ES-I3 (cell line): ENCODE data around the gene MS4A2.
"Not testable (repeated sequence)": the region's sequence is repeated elsewhere in the genome, so short reads cannot be mapped to it uniquely, and the experiment has no call there.

Source experiments
- H3K36me3 ChIP-seq: 2 replicates; pipeline ENCODE4 v1.6.1; 2013; ENCODE audit warnings: mild to moderate bottlenecking, low read length, control low read depth, moderate library complexity; ENCODE audit not compliant: insufficient read depth
- H3K4me1 ChIP-seq: 2 replicates; pipeline ENCODE4 v1.6.1; 2013; ENCODE audit warnings: mild to moderate bottlenecking, control low read depth, low read length; ENCODE audit not compliant: insufficient read depth
- H3K9ac ChIP-seq: 2 replicates; pipeline ENCODE4 v1.6.1; 2013; ENCODE audit warnings: low read depth, mild to moderate bottlenecking, low read length, moderate library complexity
- H3K9me3 ChIP-seq: 2 replicates; pipeline ENCODE4 v1.6.1; 2013; ENCODE audit warnings: mild to moderate bottlenecking, low read length, moderate library complexity; ENCODE audit not compliant: control insufficient read depth, insufficient read depth

MS4A2 gene

DNA sequence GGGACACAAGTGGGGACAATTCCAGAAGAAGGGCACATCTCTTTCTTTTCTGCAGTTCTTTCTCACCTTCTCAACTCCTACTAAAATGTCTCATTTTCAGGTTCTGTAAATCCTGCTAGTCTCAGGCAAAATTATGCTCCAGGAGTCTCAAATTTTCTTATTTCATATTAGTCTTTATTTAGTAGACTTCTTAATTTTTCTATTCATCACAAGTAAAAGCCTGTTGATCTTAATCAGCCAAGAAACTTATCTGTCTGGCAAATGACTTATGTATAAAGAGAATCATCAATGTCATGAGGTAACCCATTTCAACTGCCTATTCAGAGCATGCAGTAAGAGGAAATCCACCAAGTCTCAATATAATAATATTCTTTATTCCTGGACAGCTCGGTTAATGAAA lies at the start of gene MS4A2:
TSS of gene MS4A2 (plus strand) at position 301 of the 400 bp plus-strand sequence. CDS start 102 bp downstream, outside the sequence.
- Histone ChIP-seq H3K36me3 (no peaks in the 10 kb centered on the region), H3K9ac (no peak within 1 kb of the TSS), H3K4me1 (no peaks in the 10 kb centered on the region), H3K9me3 (no peaks in the 10 kb centered on the region)

DNA sequence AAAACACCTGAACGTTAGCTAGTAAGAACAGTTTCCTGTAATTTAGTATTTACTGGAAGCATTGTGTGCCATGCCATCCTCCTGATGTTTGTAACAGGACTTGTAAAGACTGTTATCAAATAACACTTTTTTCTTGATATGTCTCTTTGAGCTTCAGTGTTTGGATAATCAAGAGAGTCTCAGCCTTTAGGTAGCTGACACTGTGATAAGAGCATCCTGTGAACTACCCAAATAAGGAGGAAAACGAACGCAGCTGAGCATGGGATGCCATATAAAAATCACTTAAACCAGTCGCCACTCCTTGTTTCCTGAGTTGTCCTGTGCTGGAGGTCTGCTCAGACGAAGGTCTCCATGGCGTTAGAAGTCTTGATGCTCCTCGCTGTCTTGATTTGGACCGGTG lies 48.4 kb upstream of the MS4A2 start, which contains the start of gene OOSP2:
TSS of gene OOSP2 (plus strand) at position 301 of the 400 bp plus-strand sequence. CDS start at position 352, 51 bp downstream.
- H3K9ac ChIP-seq, result no peak within 1 kb of the TSS
- no peaks in the 10 kb centered on the region for H3K36me3 ChIP-seq
- H3K4me1 ChIP-seq, result peaks cover 3% of the 10 kb centered on the region; the same call in 1 of the 2 replicates
- H3K9me3 ChIP-seq, result no peaks in the 10 kb centered on the region

DNA sequence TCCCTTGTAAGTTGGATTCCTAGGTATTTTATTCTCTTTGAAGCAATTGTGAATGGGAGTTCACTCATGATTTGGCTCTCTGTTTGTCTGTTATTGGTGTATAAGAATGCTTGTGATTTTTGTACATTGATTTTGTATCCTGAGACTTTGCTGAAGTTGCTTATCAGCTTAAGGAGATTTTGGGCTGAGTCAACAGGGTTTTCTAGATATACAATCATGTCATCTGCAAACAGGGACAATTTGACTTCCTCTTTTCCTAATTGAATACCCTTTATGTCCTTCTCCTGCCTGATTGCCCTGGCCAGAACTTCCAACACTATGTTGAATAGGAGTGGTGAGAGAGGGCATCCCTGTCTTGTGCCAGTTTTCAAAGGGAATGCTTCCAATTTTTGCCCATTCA lies 38.0 kb upstream of the MS4A2 start:
- not testable (repeated sequence) for H3K36me3 ChIP-seq, H3K9ac ChIP-seq, H3K4me1 ChIP-seq, H3K9me3 ChIP-seq

DNA sequence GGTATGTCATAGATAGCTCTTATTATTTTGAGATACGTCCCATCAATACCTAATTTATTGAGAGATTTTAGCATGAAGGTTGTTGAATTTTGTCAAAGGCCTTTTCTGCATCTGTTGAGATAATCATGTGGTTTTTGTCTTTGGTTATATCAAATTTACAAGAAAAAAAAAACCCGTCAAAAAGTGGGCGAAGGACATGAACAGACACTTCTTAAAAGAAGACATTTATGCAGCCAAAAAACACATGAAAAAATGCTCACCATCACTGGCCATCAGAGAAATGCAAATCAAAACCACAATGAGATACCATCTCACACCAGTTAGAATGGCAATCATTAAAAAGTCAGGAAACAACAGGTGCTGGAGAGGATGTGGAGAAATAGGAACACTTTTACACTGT lies 37.6 kb upstream of the MS4A2 start:
- H3K9ac ChIP-seq, H3K9me3 ChIP-seq, H3K36me3 ChIP-seq, H3K4me1 ChIP-seq: not testable (repeated sequence)

DNA sequence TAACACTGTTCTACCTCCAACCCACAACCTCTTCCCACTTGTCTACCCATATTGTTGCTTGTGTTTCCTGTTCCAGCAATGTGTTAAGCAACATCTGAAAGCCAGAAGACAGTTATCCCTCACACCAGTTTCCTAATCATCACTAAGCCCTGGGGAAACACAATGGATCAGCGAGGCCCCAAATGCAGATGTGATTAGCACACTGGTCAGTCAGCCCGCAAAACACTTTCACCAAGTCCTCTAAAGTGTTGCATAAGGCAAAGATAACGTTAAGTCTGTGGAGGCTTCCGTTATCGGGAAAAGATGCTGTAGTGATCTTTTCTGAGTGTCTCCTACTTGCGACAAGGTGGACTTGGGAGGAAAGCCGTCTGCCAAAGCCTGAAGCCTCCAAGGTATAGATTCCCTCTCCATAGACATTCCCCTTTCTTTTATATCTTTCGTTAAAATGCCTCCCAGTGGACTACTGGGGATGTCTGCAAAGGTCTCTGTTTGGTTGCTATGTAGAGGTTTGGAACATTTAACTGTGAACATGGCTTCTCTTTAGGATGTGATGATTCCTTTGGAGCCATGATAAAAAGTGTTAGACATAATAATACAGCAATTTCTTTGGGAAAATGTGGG lies 32.0 kb upstream of the MS4A2 start, which contains the start of gene MS4A3:
TSS of gene MS4A3 (plus strand) at position 317 of the 621 bp plus-strand sequence. CDS start 4,496 bp downstream, outside the sequence.
- Histone ChIP-seq H3K36me3 (no peaks in the 10 kb centered on the region), H3K9ac (no peak within 1 kb of the TSS), H3K4me1 (peaks cover 5% of the 10 kb centered on the region; the same call in 1 of the 2 replicates), H3K9me3 (no peaks in the 10 kb centered on the region)

DNA sequence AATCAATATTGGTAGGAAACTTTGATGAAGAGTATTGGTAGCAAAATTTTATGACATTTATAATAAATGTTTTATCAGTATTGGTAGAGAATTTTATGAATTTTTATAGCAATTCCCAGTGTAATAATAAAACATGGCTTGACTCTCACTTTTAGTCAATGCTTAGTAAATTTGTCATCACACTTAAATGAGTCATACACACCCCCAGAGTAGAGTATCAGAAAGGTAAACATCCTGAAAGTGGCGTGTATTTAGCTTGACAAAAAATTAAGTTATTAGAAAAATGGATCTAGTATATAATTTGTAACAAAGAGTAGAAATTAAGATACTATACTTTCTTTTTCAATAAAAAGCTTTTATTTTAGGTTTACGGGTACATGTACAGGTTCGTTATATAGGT lies 29.4 kb upstream of the MS4A2 start:
- no peak overlapping the region for H3K9ac ChIP-seq
- H3K36me3 ChIP-seq, result no peaks in the 10 kb centered on the region
- H3K9me3 ChIP-seq, result no peaks in the 10 kb centered on the region
- peaks cover 5% of the 10 kb centered on the region; the same call in 1 of the 2 replicates for H3K4me1 ChIP-seq

DNA sequence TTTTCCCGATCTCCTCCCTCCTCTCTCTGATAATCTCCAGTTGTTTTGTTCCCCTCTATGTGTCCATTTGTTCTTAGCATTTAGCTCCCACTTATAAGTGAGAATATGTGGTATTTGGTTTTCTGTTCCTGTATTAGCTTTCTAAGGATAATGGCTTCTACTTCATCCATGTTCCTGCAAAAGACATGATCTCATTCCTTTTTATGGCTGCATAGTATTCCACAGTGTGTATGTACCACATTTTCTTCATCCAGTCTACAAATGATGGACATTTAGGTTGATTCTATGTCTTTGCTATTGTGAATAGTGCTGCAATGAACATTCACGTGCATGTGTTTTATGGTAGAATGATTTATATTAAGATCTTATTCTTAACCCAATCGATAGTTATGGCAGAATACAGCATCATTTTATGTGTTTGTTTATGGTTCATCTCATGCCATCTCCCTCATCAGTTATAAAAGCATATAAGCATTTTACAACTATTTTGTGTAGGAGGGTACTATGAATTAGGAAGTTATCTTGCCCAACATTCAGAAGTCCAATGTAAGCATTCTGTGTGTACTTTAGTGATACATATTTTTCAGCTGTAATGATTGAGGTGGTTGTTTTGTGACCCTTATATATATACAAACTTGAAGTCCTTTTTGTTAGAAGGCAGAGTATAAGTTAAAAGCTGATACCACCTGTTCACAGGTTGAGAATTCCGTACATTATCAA lies 28.8 kb upstream of the MS4A2 start:
- Histone ChIP-seq H3K9me3 (no peaks in the 10 kb centered on the region), H3K4me1 (peaks cover 5% of the 10 kb centered on the region; the same call in 1 of the 2 replicates), H3K36me3 (no peaks in the 10 kb centered on the region), H3K9ac (no peak overlapping the region)

DNA sequence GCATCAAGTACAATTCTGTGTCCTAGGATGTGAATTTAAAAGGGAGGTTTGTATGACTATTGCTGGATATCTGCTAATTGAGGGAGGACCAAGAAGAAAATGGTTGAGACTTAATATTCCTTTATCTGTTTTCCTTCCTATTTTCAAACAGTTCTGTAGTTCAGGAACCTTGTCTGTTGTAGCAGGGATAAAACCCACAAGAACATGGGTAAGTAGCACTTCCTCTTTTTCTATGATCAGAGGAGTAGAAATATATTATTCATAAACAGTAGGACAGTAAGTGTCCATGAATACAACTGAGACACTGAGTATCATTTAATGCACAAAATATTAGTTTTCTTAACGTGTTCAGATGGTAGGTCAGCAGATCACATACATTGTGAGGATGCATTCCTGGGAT lies 24.4 kb upstream of the MS4A2 start:
- Histone ChIP-seq H3K9me3 (no peaks in the 10 kb centered on the region), H3K9ac (no peak overlapping the region), H3K36me3 (no peaks in the 10 kb centered on the region), H3K4me1 (no peaks in the 10 kb centered on the region)

DNA sequence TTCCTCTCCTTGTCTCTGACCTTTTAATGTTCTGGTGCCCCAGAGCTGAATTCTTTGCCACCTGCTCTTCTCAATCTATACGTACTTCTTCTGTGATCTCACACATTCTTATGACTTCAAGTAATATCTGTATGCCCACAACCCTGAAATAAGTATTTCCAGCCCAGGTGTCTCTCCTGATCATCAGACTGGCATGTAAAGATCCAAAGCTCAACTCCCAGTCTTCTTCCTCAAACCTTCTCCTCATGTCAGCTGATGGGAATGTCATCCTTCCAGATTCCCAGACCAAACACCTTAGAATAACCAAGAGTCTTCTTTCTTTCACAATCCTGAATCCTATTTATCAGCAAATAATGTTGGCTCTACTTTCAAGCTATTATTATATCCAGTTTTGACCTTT lies 22.7 kb upstream of the MS4A2 start:
- Histone ChIP-seq H3K4me1 (no peaks in the 10 kb centered on the region), H3K36me3 (no peaks in the 10 kb centered on the region), H3K9ac (no peak overlapping the region), H3K9me3 (no peaks in the 10 kb centered on the region)

DNA sequence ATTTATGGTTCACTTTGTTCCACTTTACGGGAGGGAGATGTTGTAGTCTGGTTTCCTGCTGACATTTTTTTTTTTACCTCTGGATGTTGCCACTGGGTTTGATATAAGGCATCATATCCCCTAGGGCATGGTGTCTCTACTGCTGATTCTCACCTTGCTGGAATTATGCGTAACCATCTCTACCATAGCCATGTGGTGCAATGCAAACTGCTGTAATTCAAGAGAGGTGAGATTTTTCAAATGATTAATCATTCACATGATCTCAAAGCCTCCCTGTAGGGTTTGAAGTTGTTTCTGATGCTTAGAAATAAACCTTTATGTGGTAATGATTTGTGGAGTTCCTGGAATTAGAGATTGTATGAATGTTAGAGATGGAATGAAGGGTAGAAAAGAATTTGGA lies 19.0 kb upstream of the MS4A2 start:
- Histone ChIP-seq H3K36me3 (no peaks in the 10 kb centered on the region), H3K9ac (no peak overlapping the region), H3K9me3 (no peaks in the 10 kb centered on the region), H3K4me1 (no peaks in the 10 kb centered on the region)

DNA sequence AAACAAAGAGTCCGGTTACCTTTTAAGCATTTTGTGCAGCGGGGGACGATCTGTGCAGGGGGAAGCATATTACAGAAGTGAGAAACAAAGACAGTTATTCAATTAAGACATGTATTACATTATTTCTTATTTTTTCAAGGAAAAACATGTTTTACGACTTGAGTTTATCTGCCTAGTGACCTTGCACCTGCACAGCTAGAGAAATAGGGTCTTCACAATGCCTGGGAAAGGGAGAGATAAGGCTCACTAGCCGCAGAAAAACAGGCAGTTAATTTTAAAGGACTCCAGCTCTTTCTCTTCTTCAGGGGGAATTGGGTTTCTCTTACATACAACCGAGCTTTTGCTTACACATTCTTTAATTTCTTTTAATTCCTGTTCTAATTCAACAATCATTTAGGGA lies 16.8 kb upstream of the MS4A2 start:
- H3K9ac ChIP-seq, H3K9me3 ChIP-seq, H3K36me3 ChIP-seq, H3K4me1 ChIP-seq: not testable (repeated sequence)

DNA sequence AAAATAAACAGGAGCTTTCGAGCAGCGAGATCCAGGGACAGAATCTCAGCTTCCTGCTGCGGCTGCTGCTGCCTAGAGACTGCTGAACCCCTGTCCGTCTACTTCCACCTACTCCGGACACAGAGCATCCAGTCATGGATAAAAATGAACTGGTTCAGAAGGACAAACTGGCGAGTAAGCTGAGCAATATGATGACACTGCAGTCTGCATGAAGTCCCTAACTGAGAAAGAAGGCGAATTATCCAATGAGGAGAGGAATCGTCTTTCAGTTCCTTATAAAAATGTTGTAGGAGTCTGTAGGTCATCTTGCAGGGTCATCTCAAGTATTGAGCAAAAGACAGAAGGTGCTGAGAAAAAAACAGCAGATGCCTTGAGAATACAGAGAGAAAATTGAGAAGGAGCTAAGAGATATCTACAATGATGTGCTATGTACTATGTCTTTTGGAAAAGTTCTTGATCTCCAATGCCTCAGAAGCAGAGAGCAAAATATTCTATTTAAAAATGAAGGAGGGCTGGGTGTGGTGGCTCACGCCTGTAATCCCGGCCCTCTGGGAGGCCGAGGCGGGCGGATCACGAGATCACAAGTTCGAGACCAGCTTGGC lies 11.1 kb upstream of the MS4A2 start:
- H3K9me3 ChIP-seq, result no peaks in the 10 kb centered on the region; the same call in 1 of the 2 replicates
- no peak overlapping the region for H3K9ac ChIP-seq
- no peaks in the 10 kb centered on the region for H3K36me3 ChIP-seq
- H3K4me1 ChIP-seq, result no peaks in the 10 kb centered on the region

DNA sequence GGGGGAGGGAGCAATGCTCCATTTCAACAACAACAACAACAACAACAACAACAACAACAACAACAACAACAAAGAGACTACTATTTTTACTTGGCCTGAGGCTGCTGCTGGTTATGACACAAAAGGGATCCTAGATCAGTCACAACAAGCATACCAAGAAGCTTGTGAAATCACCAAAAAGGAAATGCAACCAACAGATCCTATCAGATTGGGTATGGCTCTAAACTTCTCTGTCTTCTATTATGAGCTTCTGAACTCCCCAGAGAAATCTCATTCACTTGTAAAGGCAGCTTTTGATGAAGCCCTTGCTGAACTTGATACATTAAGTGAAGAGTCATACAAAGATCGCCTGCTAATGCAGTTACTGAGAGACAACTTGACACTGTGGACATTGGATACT lies 10.5 kb upstream of the MS4A2 start:
- Histone ChIP-seq H3K9ac (no peak overlapping the region), H3K9me3 (no peaks in the 10 kb centered on the region; the same call in 1 of the 2 replicates), H3K4me1 (no peaks in the 10 kb centered on the region)

DNA sequence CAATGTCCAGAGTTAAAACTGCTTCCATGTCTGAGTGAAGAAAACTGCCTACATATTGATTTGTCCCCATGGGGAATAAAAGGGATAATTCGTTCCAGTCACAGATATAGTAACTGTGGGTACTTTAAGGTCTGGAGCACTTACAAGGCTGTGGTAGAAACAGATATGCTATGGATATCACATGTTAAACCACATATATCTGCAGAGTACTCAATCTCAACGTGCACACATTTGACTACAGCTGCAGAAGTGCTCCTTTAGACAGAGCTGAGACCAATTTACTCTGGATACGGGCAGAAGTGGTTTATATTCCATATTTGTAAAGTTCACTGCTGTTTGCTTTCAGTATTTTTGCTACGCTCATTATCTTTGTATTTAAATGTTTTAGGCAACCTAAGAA lies 9.7 kb upstream of the MS4A2 start:
- H3K4me1 ChIP-seq, result no peaks in the 10 kb centered on the region
- H3K9ac ChIP-seq, result no peak overlapping the region
- H3K9me3 ChIP-seq, result no peaks in the 10 kb centered on the region; the same call in 1 of the 2 replicates
- H3K36me3 ChIP-seq, result no peaks in the 10 kb centered on the region

More for the DNA sequence above, 10.5 kb upstream of the MS4A2 start:
- no peaks in the 10 kb centered on the region for H3K36me3 ChIP-seq

DNA sequence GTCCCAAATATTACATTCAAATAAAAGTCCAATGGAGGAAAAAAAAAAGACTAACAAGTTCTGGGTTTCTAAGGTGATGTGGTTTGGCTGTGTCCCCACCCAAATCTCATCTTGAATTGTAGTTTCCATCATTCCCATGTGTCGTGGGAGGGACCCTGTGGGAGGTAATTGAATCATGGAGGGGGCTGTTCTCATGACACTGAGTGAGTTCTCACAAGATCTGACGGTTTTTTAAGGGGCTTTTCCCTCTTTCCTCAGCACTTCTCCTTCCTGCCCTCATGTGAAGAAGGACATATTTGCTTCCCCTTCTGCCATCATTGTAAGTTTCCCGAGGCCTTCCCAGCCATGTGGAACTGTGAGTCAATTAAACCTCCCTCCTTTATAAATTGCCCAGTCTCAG lies 7.9 kb upstream of the MS4A2 start:
- Histone ChIP-seq H3K4me1 (no peaks in the 10 kb centered on the region), H3K9me3 (no peaks in the 10 kb centered on the region; the same call in 1 of the 2 replicates), H3K36me3 (no peaks in the 10 kb centered on the region), H3K9ac (no peak overlapping the region)
